ENCODE measurements around the gene AKR1A1.
"Not testable (repeated sequence)": the region's sequence is repeated elsewhere in the genome, so short reads cannot be mapped to it uniquely, and the experiment has no call there.

Gene AKR1A1

GRCh38 chr1:45570631-45571030, 20.0 kb downstream of the AKR1A1 start:
- DNase-seq = no peak

DNA sequence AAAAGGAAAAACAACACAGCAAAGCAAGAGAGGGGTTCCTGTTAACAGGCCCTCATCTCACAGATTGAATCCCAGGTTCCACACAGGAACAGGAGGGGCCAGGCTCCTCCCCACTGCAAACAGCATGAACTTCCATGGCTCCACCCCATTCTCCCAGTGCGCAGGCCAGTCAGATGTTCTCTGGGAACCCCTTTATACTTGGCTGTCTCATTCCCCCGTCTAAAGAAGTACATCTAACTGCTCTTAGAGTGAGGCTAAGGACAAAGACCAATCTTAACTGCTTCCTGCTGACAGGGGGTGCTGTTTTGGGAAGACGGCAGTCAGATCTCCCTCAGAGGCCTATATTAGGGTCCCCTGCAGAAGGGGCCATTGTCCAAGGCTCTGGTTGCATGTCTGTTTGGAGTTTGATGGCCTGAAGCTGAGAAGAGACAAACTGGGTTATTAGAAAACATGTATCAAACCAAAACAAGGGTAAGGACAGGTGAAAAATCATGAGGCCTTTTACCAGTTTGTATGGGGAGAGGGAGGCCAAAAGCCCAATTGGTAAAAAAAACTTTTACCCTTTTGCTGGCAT, 22.7 kb downstream of the AKR1A1 start:
- DNase-seq = no peak

DNA sequence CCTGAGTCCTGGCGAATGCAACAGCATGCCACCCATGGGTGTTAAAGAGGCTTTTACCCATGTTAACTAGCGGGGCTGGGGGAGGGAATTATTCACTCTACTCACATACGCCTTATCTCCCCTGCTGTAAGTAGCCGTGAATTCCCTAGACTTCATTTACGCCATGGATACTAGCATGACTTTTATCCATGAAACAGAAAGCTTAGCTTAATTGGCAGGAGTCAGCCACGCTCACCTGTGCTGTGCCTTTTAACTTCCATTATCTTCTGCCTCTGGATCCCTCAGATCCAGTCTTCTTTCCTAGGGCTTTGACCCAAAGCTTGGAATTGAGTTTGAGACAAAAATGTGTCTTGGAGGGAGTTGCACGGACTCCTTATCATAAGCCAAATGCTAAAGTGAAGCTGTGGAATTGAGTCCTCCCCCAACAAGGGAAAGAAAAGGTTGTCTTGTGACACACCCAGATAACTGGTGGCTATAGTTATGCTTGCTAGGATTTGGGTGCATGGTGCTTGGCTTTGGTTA, 23.5 kb downstream of the AKR1A1 start:
- no peak for DNase-seq

DNA sequence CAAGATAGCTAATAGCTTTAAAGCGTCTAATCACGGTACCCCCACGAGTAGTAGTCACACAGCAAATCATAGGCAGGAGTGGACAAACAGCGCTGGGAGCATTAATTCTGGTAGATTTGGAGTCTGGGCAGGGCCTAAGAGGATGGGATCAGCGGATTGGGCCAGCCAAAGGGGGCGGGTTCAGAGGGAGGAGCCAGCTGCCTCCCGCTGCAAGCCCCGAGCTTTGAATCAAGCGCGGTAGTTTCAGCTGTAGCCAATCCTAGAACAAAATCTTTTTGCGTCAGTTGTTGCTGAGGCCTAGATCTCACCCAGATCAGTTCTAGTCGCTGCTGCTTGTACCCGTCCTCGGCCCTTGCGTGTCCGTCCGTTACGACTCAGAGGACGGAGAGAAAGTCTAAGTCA, 32.6 kb downstream of the AKR1A1 start:
- DNase-seq = peak; percentile 91 to 99

DNA sequence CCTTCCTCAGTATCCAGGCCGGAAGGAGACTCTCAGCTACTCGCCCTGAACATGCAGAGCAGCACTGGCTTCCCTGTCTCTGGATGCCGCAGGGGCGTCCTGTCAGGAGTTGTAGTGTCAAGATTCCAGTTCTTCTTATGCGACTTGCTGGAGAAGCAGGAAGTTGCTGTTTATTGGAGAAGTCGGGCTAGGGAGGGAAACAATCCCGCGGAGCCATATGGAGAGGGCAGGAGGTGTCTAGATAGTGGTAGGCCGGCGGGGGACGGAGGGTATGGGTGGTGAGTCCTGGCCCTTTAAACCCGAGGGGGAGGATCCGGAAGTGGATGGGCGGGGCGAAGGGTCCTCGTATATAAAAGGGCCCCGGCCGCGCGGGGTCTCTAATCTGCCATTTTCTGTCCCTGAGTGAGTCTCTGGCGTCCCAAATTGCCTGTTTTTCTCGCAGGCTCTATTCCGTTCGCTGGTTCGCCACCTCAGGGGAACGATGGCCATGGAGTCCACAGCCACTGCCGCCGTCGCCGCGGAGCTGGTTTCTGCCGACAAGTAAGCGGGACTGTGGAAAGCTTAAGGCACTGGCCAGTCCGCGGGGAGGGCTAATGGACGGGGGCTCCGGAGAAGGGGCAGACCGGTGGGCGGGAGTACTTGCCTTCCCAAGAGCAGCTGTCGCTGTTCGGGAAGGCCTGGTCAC, 33.2 kb downstream of the AKR1A1 start, which contains the start of gene NASP:
NASP (plus strand) TSS at position 376 of the 685 bp plus-strand sequence; CDS start at position 482, 106 bp downstream.
- peak; percentile 75 to 87 for DNase-seq

DNA sequence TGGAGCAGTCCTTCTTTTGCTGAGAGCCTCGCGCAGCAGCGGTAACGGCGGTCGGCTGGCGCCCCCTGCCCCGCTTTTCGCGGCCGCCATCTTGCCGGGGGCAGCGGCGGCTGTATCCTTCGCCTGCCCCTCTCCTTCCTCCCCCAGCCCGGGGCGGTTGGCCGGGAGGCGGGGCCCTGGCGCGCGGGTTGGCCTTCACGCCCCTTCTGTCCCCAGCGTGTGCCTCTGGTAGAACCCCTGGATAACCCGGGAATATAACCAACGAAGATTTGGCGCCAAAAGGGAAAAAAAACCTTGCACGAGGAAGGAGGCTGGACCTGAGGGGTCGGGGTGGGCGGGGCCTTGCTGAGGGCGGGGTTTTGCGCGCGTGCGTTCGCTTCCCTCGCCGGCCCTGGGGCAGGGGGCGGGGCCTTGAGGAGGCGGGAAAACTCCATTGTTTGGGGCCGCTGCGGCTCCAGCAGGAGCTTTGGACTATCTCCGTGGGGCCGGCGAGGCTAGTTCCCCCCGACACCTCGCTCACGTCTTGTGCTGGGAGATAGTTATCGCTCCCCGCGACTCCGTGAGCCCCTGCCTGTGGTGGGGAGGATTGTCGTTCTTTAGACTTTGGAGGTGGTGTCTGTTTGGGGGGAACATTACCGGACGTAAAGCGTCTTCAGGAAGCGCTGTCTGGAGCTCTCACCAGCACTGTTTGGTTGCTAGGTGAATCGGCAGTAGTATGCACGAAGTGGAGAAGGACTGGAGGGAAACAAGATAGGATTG, 33.9 kb downstream of the AKR1A1 start:
- peak; percentile 68 to 80 for DNase-seq

DNA sequence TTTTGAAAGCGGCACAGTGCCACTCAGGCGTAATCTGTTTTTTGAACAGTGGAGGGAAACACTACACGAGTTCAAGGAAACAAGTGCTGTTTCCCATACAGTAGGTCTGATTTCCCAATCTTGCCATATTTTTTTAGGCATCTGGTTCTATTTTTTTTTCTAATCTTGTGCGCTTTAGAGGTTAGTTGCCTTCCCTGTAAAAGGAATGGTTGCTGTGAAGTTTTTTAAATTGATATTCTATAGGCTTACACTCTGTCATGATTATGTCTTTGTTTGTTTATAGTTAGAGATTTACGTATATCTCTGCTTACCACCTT, 34.4 kb downstream of the AKR1A1 start:
- peak in 1 of 2 donors; percentile 33 for DNase-seq

GRCh38 chr1:45585496-45586075, 35.0 kb downstream of the AKR1A1 start:
- no peak for DNase-seq

DNA sequence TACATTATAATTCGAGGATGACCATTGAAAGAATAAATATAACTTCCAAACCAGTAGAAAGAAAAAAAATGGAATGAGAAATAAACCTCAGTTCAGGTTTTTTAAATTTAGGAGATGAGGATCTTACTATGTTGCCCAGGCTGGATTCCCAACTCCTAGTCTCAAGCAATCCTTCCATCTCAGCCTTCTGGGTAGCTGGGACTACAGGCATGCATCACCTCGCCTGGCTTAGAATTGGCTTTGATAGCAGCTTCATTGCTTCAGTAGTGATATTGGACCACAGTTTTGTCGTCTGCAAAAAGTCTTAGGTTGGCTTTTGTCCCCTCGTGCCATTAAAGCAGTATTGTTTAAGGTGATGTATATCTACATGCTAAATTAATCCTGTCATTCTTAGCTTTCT, 36.1 kb downstream of the AKR1A1 start:
- DNase-seq = no peak

DNA sequence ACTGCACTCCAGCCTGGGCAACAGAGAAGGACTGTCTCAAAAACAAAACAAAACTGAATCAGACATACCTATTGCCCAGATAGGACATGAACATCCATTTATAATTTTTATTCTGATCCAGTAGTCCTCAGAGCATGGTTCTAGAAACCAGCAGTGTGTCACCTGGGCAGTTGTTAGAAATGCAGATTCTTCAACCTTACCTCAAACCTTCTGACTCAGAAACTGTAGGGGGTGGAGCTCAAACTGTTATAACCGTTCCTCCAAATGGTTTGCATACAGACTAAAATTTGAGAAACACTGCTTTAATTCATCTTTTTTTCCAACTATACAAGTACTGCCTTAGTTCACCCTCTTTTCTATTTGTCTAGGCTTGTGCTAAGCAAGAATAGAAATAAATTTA, 39.2 kb downstream of the AKR1A1 start:
- no peak for DNase-seq

GRCh38 chr1:45594412-45594811, 43.8 kb downstream of the AKR1A1 start:
- no peak for DNase-seq

DNA sequence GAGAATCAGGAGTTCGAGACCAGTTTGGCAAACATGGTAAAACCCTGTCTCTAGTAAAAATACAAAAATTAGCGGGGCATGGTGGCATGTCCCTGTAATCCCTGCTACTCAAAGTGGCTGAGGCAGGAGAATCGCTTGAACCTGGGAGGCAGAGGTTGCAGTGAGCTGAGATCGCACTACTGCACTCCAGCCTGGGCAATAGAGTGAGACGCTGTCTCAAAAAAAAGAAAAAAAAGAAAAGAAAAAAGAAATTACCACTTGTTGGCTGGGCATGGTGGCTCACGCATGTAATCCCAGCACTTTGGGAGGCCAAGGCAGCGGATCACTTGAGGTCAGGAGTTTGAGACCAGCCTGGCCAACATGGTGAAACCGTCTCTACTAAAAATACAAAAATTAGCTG, 46.1 kb downstream of the AKR1A1 start:
- not testable (repeated sequence) for DNase-seq

- DNase-seq = no peak
Observed at GRCh38 chr1:45604239-45604638, 53.6 kb downstream of the AKR1A1 start.

GRCh38 chr1:45607404-45608074, 56.9 kb downstream of the AKR1A1 start:
- no peak for DNase-seq

DNA sequence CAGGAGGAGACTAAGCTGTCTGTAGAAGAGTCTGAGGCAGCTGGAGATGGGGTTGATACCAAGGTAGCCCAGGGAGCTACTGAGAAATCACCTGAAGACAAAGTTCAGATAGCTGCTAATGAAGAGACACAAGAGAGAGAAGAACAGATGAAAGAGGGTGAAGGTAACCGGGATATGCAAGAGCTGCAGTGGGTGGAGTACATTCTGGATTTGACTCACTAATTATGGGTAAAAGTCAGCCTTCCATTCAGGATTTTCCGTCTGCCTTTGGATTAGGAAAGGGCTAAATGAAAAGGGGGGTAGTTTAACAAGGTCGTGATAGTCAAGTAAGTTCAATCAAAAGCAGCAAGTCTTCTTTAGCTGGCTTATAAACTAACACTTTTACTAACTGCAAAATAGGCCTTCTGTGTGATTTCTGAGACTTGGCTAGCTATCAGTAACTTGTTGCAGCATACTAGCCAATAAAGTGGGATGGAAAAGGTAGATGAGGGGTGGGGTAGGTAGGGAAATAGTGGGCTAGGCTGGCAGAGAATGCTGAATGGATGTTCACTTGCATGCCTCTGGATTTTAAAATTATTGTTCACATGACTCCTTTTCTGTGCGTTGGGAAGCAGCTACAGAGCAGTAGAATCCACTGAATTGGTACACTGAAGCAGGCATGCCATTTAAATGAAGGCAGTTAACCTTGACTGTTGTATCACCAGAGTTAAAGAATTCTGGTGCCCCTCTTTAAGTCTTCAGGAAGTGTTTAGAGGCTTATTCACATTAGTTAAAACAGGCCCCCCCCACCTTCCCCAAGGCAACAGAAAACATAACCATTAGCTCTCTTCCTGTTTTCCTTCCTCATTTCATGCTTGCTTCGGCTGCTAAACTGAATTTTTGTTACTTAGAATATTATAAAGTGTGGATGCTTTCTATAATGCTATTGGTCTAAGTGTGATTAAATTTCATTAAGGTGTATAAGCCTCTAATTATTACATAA, 57.8 kb downstream of the AKR1A1 start:
- DNase-seq = no peak

GRCh38 chr1:45610589-45611226, 60.1 kb downstream of the AKR1A1 start:
- DNase-seq = no peak

DNA sequence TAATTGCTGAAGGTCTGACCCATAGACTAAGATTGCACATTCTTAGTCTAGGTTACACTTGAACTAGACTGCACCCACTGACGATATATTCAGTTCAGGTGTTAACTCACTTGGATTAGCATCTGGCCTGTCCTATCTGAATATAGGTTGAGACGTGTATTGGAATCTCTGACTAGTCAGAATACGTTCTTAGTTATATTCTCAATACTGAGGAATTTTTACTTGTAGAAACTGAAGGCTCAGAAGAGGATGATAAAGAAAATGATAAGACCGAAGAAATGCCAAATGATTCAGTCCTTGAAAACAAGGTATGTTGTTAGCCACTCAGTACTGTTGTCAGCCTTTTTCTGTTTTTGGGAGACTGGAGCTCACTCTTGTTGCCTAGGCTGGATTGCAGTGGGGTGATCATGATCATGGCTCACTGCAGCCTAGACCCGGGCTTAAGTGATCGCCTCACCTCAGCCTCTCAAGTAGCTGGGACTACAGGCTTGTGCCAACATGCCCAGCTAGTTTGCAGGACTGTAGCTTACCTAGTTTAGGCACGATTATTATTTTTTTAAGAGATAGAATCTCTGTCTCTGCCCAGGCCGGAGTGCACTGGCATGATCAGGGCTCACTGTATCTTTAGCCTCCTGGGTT, 62.4 kb downstream of the AKR1A1 start:
- no peak for DNase-seq

DNA sequence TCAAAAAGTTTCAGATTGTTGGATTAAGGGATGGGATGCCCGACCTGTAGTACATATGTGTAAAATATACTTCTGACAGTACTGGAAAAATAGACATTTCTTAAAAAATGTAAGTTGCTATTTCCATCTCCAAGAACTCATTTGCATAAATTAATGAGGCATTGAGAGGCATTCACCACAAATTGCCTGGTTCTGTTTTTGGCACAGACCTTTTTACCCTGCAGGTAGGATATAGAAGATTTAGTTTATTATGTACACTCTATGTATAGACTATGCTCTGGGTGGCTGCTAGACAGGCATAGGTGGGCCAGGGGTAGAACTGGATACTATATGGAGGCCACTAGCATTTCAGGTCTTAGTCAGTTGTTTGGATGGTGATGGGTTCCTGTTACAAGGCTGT, 65.3 kb downstream of the AKR1A1 start:
- DNase-seq = no peak

DNA sequence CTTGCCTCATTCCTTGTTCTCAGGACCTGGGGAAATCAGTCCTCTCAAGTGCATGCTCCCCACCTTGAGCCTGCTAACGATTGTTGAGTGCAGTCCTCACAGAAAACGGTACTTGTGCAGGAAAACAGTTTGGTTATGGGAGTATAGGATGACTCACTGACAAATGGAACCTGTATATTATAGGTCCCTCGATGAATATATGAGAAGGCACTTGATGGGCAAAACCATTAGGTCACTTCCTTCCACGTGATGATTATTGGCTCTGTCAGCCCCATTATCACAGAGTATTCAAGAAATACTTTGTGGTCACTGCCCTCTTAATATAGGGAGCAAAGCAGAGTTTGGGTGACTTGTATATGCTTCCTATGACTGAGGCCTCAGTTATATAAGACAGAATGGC, 67.0 kb downstream of the AKR1A1 start:
- DNase-seq = no peak

- DNase-seq = no peak
Observed at GRCh38 chr1:45619149-45619921, 68.7 kb downstream of the AKR1A1 start.
